Activated T-helper 2 cell treated with anti-CD3 and anti-CD28 coated beads, Interferon-gamma antibody, Interleukin-2, Interleukin-4, amounts not matched to agents 10 μg/mL and 5 μg/mL and 100 μg/mL, durations not matched to agents 14 hours and 24 hours and 36 hours (primary cell): Measurements from ENCODE around the gene MIDN. TPM values are rescaled to one million over a fixed set of nuclear protein-coding genes. Genes with fewer than 3 reads are reported as not detected.

ENCODE experiments used
- DNase-seq: peaks from one replicate; pipeline ENCODE4 v3.0.0; 2021; ENCODE audit warnings: low spot score
- H3K27ac Mint-ChIP-seq: one replicate; pipeline ENCODE4 v1.8.0; 2021; ENCODE audit warnings: mixed read lengths
- H3K27me3 Mint-ChIP-seq: one replicate; pipeline ENCODE4 v1.8.0; 2021; ENCODE audit warnings: low read depth, mixed read lengths
- H3K36me3 Mint-ChIP-seq: one replicate; pipeline ENCODE4 v1.8.0; 2021; ENCODE audit warnings: low read depth, mixed read lengths
- H3K4me1 Mint-ChIP-seq: one replicate; pipeline ENCODE4 v1.8.0; 2021; ENCODE audit warnings: low read depth, mixed read lengths
- H3K4me3 Mint-ChIP-seq: one replicate; pipeline ENCODE4 v1.8.0; 2021; ENCODE audit warnings: low read depth, mild to moderate bottlenecking, moderate library complexity, mixed read lengths
- H3K9me3 Mint-ChIP-seq: one replicate; pipeline ENCODE4 v1.8.0; 2021; ENCODE audit warnings: mixed read lengths
- intact Hi-C: fragments of 100-400 bp; cut with micrococcal nuclease; formaldehyde crosslinking; loops from one replicate; pipeline ENCODE4 v1.15.1; 2023
- total RNA-seq: library from RNA; stranded (reverse); gene quantifications from 2 replicates; pipeline ENCODE4 v1.2.3, GENCODE V29; 2022

Gene MIDN
- total RNA-seq, 1 donor from 2014 or later: 84.7 TPM

- no peak for DNase-seq
- Mint-ChIP-seq H3K9me3 (no peaks in the 10 kb centered on the region), H3K4me1 (no peaks in the 10 kb centered on the region), H3K4me3 (no peak overlapping the region), H3K36me3 (no peaks in the 10 kb centered on the region), H3K27me3 (no peaks in the 10 kb centered on the region), H3K27ac (no peak overlapping the region)
- intact Hi-C loops: no loop called here
Measured at GRCh38 chr19:1308718-1309117, 60.3 kb downstream of the MIDN start.

Other genes with a start within 250 kb of the MIDN start
- gene GRIN3B, start 248.2 kb upstream of the MIDN start, total RNA-seq: 0.11 TPM in 1 of 2 replicates, not detected in the other
- 137 and 138 TPM in 2 replicates for gene TMEM259, start 227.5 kb upstream of the MIDN start, total RNA-seq
- not detected in 2 replicates for gene RNU6-2, start 227.1 kb upstream of the MIDN start, total RNA-seq
- 160 and 163 TPM in 2 replicates for gene CNN2, start 222.0 kb upstream of the MIDN start, total RNA-seq
- 17.2 and 19.6 TPM in 2 replicates for gene ABCA7, start 208.5 kb upstream of the MIDN start, total RNA-seq
- gene ARHGAP45, start 181.4 kb upstream of the MIDN start, total RNA-seq: 158 TPM in 2 replicates
- gene POLR2E, start 153.2 kb upstream of the MIDN start, total RNA-seq: 260 and 272 TPM in 2 replicates
- 257 TPM in 2 replicates for gene GPX4, start 144.6 kb upstream of the MIDN start, total RNA-seq
- 82.8 and 87.0 TPM in 2 replicates for gene SBNO2, start 74.3 kb upstream of the MIDN start, total RNA-seq
- 65.7 and 71.1 TPM in 2 replicates for gene STK11, start 42.8 kb upstream of the MIDN start, total RNA-seq
- 3.5 and 3.7 TPM in 2 replicates for gene CBARP, start 10.6 kb upstream of the MIDN start, total RNA-seq
- 233 and 240 TPM in 2 replicates for gene ATP5F1D, start 6.8 kb upstream of the MIDN start, total RNA-seq
- gene CIRBP, start 20.7 kb downstream of the MIDN start, total RNA-seq: 214 and 226 TPM in 2 replicates
- gene FAM174C, start 26.9 kb downstream of the MIDN start, total RNA-seq: 91.7 and 99.4 TPM in 2 replicates
- gene EFNA2, start 37.3 kb downstream of the MIDN start, total RNA-seq: not detected in 2 replicates
- 88.7 and 104 TPM in 2 replicates for gene NDUFS7, start 135.3 kb downstream of the MIDN start, total RNA-seq
- gene GAMT, start 153.0 kb downstream of the MIDN start, total RNA-seq: 30.6 and 33.9 TPM in 2 replicates
- 282 and 290 TPM in 2 replicates for gene DAZAP1, start 159.0 kb downstream of the MIDN start, total RNA-seq
- 1,450 and 1,471 TPM in 2 replicates for gene RPS15, start 189.8 kb downstream of the MIDN start, total RNA-seq
- 0.07 and 0.21 TPM in 2 replicates for gene APC2, start 201.5 kb downstream of the MIDN start, total RNA-seq
- gene C19orf25, start 230.6 kb downstream of the MIDN start, total RNA-seq: 33.0 and 37.9 TPM in 2 replicates
- 2.1 and 2.6 TPM in 2 replicates for gene PCSK4, start 241.8 kb downstream of the MIDN start, total RNA-seq
- gene REEP6, start 242.6 kb downstream of the MIDN start, total RNA-seq: 1.6 and 2.1 TPM in 2 replicates